ENCODE results near the gene FAM171A1.

DNA sequence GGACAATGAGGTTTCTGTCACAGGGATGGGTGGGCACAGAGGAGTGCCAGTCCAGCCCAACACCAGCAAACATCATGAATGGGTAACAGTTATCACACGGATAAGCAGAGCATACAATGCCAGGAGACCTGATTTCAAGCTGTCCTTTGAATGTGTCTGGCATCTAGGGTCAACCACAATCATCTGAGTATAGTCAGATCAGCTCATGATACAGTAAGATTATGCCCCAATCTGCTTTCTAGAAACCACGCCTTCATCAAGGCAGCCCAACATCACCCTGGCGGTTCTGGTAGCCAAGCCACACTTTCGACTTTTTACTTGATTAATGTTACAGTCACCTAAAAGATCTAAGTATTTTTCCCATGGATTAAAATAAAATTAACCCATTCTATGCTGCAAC lies 10.5 kb downstream of the FAM171A1 start:
- TF ChIP-seq, protein P1, sequence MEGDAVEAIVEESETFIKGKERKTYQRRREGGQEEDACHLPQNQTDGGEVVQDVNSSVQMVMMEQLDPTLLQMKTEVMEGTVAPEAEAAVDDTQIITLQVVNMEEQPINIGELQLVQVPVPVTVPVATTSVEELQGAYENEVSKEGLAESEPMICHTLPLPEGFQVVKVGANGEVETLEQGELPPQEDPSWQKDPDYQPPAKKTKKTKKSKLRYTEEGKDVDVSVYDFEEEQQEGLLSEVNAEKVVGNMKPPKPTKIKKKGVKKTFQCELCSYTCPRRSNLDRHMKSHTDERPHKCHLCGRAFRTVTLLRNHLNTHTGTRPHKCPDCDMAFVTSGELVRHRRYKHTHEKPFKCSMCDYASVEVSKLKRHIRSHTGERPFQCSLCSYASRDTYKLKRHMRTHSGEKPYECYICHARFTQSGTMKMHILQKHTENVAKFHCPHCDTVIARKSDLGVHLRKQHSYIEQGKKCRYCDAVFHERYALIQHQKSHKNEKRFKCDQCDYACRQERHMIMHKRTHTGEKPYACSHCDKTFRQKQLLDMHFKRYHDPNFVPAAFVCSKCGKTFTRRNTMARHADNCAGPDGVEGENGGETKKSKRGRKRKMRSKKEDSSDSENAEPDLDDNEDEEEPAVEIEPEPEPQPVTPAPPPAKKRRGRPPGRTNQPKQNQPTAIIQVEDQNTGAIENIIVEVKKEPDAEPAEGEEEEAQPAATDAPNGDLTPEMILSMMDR (IDR thresholded peaks at IDR 0.05), result no peak
- TF ChIP-seq POLR2A (IDR thresholded peaks at IDR 0.05), result no peak
